Type B pancreatic cell (in vitro differentiated cells): ENCODE data around the gene IGF2R. TPM values are rescaled to one million over a fixed set of nuclear protein-coding genes. Genes with fewer than 3 reads are reported as not detected.

ENCODE experiments used
- DNase-seq: peaks from one replicate; pipeline ENCODE4 v3.0.0; 2021; ENCODE audit warnings: mixed read lengths; ENCODE audit not compliant: unreplicated experiment; ENCODE audit errors: extremely low spot score
- H3K27ac Mint-ChIP-seq: 2 replicates; pipeline ENCODE4 v1.8.0; 2021; ENCODE audit warnings: mild to moderate bottlenecking, mixed read lengths
- H3K27me3 Mint-ChIP-seq: 2 replicates; pipeline ENCODE4 v1.8.0; 2021; ENCODE audit warnings: mixed read lengths
- H3K36me3 Mint-ChIP-seq: 2 replicates; pipeline ENCODE4 v1.8.0; 2021; ENCODE audit warnings: mixed read lengths
- H3K4me1 Mint-ChIP-seq: one replicate; pipeline ENCODE4 v1.8.0; 2021; ENCODE audit warnings: mixed read lengths; ENCODE audit not compliant: unreplicated experiment
- H3K4me3 Mint-ChIP-seq: 2 replicates; pipeline ENCODE4 v1.8.0; 2021; ENCODE audit warnings: mild to moderate bottlenecking, mixed read lengths
- H3K9me3 Mint-ChIP-seq: 2 replicates; pipeline ENCODE4 v1.8.0; 2021; ENCODE audit warnings: mixed read lengths
- total RNA-seq: library from RNA; stranded (reverse); gene quantifications from 2 replicates; pipeline ENCODE4 v1.2.1, GENCODE V29; 2021; ENCODE audit warnings: low replicate concordance
- TF ChIP-seq, protein P1 (sequence below): fragments of 200-600 bp; sonication (generic); conservative IDR thresholded peaks from 2 replicates; pipeline ENCODE4 v1.5.0; 2021; ENCODE audit warnings: antibody characterized with exemption, mild to moderate bottlenecking

Gene IGF2R
- total RNA-seq, 1 donor from 2014 or later, result 79.8 TPM

DNA sequence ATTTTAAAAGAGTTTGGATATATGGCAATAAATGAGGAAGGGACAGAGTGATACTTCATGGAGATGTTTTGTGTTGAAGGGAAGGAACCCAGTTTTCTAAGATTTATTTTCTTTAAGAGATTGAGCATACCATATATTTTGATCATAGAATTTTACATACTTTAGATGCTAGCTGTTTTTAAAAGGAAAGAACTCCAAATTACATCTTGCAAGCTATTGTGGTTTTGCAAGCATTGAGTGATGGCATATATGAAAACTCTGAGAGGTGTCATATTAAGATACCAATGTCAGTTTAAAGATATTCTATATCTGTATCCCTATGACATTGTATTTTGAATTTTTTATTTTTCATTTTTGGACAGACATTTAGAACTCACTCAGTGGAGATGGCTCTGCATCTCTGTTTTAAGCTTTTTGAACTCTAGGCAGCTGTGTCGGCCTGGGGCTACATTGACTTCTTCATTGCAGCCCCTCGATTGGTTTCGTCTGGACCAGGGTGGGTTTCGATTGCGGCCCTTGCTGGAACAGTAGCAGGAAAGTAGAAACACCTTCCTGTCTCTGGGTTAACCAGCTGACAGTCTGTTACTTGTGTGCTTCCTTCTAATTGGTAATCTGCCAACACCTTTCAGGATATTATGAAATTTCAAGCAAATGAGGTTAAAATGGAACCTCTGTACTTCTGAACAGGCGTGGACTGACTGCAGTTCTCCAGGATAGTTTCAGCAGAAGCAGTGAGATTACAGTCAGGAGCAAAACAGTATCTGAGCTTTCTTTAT lies 14.0 kb downstream of the IGF2R start:
- peaks cover 52% of the 10 kb centered on the region for H3K4me1 Mint-ChIP-seq
- no peak overlapping the region for H3K4me3 Mint-ChIP-seq
- no peaks in the 10 kb centered on the region for H3K36me3 Mint-ChIP-seq
- no peaks in the 10 kb centered on the region for H3K9me3 Mint-ChIP-seq
- no peaks in the 10 kb centered on the region for H3K27me3 Mint-ChIP-seq
- H3K27ac Mint-ChIP-seq, result no peak overlapping the region
- DNase-seq, result no peak
- TF ChIP-seq, protein P1, sequence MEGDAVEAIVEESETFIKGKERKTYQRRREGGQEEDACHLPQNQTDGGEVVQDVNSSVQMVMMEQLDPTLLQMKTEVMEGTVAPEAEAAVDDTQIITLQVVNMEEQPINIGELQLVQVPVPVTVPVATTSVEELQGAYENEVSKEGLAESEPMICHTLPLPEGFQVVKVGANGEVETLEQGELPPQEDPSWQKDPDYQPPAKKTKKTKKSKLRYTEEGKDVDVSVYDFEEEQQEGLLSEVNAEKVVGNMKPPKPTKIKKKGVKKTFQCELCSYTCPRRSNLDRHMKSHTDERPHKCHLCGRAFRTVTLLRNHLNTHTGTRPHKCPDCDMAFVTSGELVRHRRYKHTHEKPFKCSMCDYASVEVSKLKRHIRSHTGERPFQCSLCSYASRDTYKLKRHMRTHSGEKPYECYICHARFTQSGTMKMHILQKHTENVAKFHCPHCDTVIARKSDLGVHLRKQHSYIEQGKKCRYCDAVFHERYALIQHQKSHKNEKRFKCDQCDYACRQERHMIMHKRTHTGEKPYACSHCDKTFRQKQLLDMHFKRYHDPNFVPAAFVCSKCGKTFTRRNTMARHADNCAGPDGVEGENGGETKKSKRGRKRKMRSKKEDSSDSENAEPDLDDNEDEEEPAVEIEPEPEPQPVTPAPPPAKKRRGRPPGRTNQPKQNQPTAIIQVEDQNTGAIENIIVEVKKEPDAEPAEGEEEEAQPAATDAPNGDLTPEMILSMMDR, result no peak

DNA sequence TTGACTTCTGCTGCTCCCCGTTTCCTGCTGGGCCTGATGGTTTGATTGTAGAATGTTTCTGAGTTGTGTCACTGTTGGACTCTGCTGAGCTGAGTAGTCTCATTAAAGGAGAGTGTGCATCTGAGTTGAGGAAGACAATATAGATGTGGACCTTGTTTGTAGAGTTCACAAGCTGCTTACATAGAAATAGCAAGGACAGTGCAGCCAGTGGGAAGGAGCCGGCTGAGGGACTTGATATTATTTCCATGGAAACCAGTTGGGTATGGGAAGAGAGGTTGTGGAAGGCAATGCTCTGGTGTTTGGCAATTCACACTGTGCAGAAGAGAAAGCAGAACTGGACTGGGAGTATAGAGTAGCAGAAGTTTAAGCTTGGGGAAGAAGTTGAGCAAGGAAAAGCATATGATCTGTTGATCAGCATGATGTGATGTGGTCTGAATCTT lies 14.8 kb downstream of the IGF2R start:
- Mint-ChIP-seq H3K4me3 (no peak overlapping the region), H3K27me3 (no peaks in the 10 kb centered on the region), H3K27ac (peak overlapping the region; percentile 4), H3K9me3 (no peaks in the 10 kb centered on the region), H3K36me3 (no peaks in the 10 kb centered on the region), H3K4me1 (peaks cover 44% of the 10 kb centered on the region)
- no peak for DNase-seq
- TF ChIP-seq, protein P1, result no peak

DNA sequence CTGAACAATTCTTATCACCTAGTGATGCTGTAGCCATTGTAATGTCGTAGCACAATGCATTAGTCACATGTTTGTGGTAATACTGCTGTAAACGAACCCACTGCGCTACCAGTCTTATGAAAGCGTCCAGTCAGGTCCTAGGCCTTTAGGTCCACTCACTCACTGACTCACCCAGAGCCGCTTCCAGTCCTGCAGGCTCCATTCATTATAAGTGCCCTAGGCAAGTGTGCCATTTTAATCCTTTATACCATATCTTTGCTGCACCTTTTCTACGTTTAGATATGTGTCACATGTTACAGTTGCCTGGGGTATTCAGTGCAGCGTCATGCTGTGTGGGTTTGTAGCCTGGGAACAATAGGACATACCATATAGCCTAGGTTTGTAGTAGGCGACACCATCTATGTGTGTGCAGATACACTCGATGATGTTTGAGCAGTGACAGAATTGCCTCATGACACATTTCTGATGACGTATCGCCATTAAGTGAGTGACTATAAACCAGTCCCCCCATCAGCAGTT lies 15.4 kb downstream of the IGF2R start:
- Mint-ChIP-seq H3K27me3 (no peaks in the 10 kb centered on the region), H3K4me3 (no peak overlapping the region), H3K36me3 (no peaks in the 10 kb centered on the region), H3K4me1 (peaks cover 38% of the 10 kb centered on the region), H3K27ac (no peak overlapping the region), H3K9me3 (no peaks in the 10 kb centered on the region)
- no peak for DNase-seq
- TF ChIP-seq, protein P1, result no peak

DNA sequence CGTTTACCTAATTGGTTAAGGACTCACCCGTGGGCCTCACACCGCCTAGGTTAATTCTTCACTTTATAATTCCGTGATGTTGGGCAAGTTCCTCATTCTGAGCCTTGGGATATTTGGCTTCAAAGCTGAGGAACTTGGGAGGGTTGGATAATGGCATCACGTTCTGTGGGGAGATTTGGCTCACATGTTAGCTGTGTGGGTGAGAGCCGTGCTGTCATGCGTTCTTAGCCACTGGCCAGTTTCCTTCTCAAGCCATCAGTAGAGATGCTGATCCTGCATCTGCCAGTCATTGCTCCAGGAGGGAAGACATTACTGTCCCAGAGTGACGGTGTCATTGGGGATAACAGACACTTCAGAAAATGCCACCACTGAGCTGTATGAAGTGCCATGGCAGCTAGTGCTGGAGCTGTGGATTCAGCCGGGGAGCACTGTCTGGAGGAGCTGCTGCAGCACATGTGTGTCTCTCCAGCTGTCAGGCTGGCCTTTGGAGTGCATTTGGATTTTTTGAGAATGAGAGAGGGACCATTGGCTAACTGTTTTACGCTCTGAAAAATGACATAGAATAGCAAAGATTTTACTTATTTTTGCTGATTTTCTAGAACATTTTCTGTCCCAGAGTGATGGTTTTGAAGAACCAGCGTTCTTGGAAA lies 16.5 kb downstream of the IGF2R start:
- no peaks in the 10 kb centered on the region for H3K36me3 Mint-ChIP-seq
- no peak for DNase-seq
- TF ChIP-seq, protein P1, result no peak
- no peaks in the 10 kb centered on the region for H3K9me3 Mint-ChIP-seq
- H3K27ac Mint-ChIP-seq, result peak overlapping the region; percentile 39
- H3K27me3 Mint-ChIP-seq, result no peaks in the 10 kb centered on the region
- H3K4me1 Mint-ChIP-seq, result peaks cover 35% of the 10 kb centered on the region
- H3K4me3 Mint-ChIP-seq, result no peak overlapping the region

DNA sequence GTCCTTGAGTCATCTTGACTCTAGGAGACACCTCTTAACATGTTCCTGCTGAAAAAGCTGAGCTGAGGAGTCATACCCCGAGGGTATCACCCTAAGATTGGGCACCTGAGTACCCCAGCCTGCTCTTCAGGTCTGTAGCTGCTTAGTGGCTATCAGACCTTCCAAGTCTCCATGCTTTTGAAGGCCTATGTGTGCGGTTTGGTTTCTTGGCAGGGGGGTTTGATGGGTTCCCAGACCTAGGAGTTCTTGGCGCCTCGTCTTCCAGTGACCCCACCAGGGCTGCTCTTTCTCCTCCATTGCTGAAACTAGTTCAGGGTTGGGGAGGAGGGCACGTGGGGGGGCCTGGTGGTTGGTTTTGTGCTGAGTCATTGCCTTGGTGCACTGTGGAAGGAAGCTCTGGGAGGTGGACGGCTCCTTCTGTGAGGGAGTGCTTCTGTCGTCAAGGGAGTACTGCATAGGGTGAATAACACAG lies 20.1 kb downstream of the IGF2R start:
- Mint-ChIP-seq H3K36me3 (peaks cover 24% of the 10 kb centered on the region), H3K4me1 (peaks cover 9% of the 10 kb centered on the region), H3K27ac (no peak overlapping the region), H3K9me3 (peaks cover under 1% of the 10 kb centered on the region), H3K4me3 (no peak overlapping the region), H3K27me3 (no peaks in the 10 kb centered on the region)
- TF ChIP-seq, protein P1, result no peak
- no peak for DNase-seq
